HL-60/S4 treated with phorbol 12-myristate 13-acetate at 8.2 ng/mL for 4 days and 3 days (cell line): ENCODE data around the gene SPP1.

Source experiments
- in situ Hi-C: fragments of 300-500 bp; cut with MboI; formaldehyde crosslinking; loops from 2 replicates; pipeline ENCODE4 v1.15.0; 2022; ENCODE audit warnings: low sequenced_read_pairs

Gene SPP1

GRCh38 chr4:88015659-88016295 lies 40.3 kb downstream of the SPP1 start:
- in situ Hi-C loops: no loop called here

GRCh38 chr4:88017516-88018297 lies 42.2 kb downstream of the SPP1 start:
- in situ Hi-C loops: no loop called here

GRCh38 chr4:88018466-88018865 lies 43.0 kb downstream of the SPP1 start:
- in situ Hi-C loops: no loop called here

GRCh38 chr4:88021824-88022223 lies 46.3 kb downstream of the SPP1 start:
- in situ Hi-C loops: no loop called here

- in situ Hi-C loops: no loop called here
Measured at GRCh38 chr4:88022289-88022688, 46.8 kb downstream of the SPP1 start.

- in situ Hi-C loops: loop anchor here (25.0 kb wide), 1 partner anchor 486 kb away; the partner anchor contains the start of gene PYURF
Measured at GRCh38 chr4:88025868-88026661, 50.6 kb downstream of the SPP1 start.

GRCh38 chr4:88027611-88028608 lies 52.4 kb downstream of the SPP1 start:
- in situ Hi-C loops: loop anchor here (25.0 kb wide), 1 partner anchor 484 kb away; the partner anchor contains the start of gene PYURF

- in situ Hi-C loops: loop anchor here (25.0 kb wide), 1 partner anchor 483 kb away; the partner anchor contains the start of gene PYURF
Measured at GRCh38 chr4:88028946-88029345, 53.4 kb downstream of the SPP1 start.

- in situ Hi-C loops: loop anchor here (25.0 kb wide), 1 partner anchor 483 kb away; the partner anchor contains the start of gene PYURF
Measured at GRCh38 chr4:88029556-88029955, 54.0 kb downstream of the SPP1 start.

- in situ Hi-C loops: loop anchor here (10.0 to 25.0 kb wide), 2 partner anchors 184 to 482 kb away; partner anchors contain the start of gene PYURF
Measured at GRCh38 chr4:88030565-88031310, 55.2 kb downstream of the SPP1 start.
